Activated T-cell treated with anti-CD3 and anti-CD28 coated beads for 48 hours (primary cell): Measurements from ENCODE around the gene ANKRD13A.
"Not testable (repeated sequence)": the region's sequence is repeated elsewhere in the genome, so short reads cannot be mapped to it uniquely, and the experiment has no call there.

Experiments
- DNase-seq: peaks from one replicate; pipeline ENCODE4 v3.0.0-alpha.2; 2020; ENCODE audit warnings: low read depth

Gene ANKRD13A

DNA sequence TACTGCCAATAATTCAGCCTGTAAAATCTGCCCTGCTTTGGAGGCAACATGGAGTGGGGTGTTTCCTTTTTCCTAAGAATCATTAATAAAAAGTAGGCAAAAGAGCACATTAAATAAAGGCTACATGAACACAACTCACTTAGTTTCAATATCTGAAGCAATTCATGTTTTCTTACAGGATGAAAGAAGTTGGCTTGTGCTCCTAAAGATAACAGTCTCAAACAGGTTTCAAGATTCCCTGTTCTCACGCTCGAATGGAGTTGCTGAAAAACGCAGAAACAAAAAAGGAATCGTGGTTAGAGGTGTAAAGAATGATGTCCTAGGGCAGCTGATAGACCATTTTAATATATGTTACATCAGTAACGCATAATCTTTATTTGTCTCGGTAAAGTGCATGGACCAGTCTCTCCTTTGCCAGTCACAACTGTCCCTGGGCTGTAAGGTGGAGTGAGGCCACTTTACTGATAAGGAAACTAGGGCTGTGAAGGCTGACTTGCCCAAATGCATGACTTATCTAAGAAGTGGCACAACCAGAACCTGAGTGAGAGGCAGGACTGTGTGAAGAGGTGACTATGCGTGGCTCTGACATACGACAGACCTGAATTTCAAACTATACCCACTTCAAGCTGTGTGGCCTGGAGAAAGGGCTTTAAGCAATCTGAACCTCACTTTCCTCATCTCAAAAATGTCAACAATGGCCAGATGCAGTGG lies 15.6 kb upstream of the ANKRD13A start:
- DNase-seq: no peak

DNA sequence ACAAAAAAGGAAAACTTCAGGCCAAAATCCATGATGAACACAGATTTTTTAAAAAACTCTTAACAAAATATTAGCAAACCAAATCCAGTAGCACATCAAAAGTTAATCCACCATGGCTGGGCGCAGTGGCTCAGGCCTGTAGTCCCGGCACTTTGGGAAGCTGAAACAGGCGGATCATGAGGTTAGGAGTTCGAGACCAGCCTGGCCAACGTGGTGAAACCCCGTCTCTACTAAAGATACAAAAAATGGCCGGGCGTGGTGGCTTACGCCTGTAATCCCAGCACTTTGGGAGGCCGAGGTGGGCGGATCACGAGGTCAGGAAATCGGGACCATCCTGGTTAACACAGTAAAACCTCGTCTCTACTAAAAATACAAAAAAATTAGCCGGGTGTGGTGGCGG lies 13.0 kb upstream of the ANKRD13A start:
- not testable (repeated sequence) for DNase-seq

- DNase-seq: no peak
These were observed 11.6 kb upstream of the ANKRD13A start for GRCh38 chr12:109987615-109988014.

- no peak for DNase-seq
These were observed 11.0 kb upstream of the ANKRD13A start for GRCh38 chr12:109988274-109988673.

GRCh38 chr12:109988903-109989302 lies 10.3 kb upstream of the ANKRD13A start:
- DNase-seq: no peak

- no peak for DNase-seq
These were observed 9.8 kb upstream of the ANKRD13A start for GRCh38 chr12:109989380-109989779.

- no peak for DNase-seq
These were observed 7.6 kb upstream of the ANKRD13A start for GRCh38 chr12:109991586-109991985.

- DNase-seq: no peak
These were observed 6.1 kb upstream of the ANKRD13A start for GRCh38 chr12:109993091-109993490.

- DNase-seq: no peak
These were observed 4.6 kb upstream of the ANKRD13A start for GRCh38 chr12:109994401-109995175.

- DNase-seq: no peak
These were observed 3.9 kb upstream of the ANKRD13A start for GRCh38 chr12:109995361-109995685.

- DNase-seq: peak; percentile 95
These were observed 3.3 kb upstream of the ANKRD13A start, which contains the start of gene GIT2 for GRCh38 chr12:109995686-109996482. Gene GIT2, minus strand, starts transcription at chr12:109996368. Its CDS starts 144 bp downstream, at chr12:109996224.

GRCh38 chr12:109996483-109996853 lies 2.8 kb upstream of the ANKRD13A start:
- no peak for DNase-seq

GRCh38 chr12:109997393-109997792 lies 1.8 kb upstream of the ANKRD13A start:
- no peak for DNase-seq

DNA sequence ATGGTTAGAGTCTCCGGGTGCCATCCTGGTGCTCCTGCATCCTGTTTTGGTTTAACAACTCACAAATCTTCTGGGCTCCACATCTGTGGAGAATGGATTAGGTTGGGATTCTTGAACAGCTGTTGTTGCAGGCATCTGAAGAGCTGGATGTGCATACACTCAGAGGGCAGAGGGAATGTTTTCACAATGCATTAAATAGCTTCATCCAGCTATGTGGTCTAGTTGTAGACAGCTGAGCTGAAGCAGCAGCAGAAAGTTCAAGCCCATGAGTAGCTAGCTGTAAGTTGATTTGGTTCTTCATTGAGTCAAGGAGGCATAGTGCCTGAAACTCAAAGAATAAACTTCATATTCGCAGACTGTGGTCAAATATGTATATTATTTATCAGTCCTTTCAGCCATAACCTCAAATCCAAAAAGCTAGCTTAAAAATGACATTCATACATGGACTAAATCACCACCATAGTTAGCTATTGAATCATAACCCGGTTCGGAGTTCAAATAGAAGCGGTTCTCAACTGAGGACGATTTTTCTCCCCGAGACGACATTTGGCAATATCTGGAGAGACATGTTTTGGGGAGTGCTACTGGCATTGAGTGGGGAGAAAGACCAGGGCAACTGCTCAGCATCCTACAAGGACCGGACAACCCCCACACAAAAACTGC lies 858 bp upstream of the ANKRD13A start:
- no peak for DNase-seq

DNA sequence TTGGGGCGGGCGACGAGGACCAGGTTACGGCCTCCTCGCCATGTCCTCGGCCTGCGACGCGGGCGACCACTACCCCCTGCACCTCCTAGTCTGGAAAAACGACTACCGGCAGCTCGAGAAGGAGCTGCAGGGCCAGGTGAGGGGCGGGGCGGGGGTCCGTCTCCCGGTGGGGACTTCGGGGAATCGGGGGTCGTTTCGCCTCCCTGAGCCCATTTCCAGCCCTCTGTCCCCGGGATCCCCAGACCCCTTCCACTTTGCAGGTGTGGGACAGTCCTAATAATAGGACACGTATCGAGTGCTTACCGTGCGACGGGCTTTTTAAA lies 380 bp downstream of the ANKRD13A start:
- no peak for DNase-seq

GRCh38 chr12:109999983-110000505 lies 814 bp downstream of the ANKRD13A start:
- no peak for DNase-seq

DNA sequence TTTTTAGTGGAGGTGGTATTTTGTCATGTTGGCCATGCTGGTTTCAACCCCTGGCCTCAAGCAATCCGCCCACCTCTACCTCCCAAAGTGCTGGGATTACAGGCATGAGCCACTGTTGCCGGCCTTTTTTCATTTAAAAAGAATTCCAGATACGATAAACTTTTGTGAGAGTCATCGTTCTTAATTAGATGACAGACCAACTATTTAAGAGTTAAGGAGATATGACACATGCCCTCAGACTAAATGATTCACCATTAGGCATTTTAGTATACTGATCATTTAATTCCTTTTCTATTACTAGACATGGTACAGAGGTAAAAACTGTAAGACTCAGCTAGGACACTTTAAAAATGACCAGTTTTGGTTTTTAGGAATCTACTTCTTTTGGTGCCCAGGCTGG lies 2.4 kb downstream of the ANKRD13A start:
- no peak for DNase-seq

DNA sequence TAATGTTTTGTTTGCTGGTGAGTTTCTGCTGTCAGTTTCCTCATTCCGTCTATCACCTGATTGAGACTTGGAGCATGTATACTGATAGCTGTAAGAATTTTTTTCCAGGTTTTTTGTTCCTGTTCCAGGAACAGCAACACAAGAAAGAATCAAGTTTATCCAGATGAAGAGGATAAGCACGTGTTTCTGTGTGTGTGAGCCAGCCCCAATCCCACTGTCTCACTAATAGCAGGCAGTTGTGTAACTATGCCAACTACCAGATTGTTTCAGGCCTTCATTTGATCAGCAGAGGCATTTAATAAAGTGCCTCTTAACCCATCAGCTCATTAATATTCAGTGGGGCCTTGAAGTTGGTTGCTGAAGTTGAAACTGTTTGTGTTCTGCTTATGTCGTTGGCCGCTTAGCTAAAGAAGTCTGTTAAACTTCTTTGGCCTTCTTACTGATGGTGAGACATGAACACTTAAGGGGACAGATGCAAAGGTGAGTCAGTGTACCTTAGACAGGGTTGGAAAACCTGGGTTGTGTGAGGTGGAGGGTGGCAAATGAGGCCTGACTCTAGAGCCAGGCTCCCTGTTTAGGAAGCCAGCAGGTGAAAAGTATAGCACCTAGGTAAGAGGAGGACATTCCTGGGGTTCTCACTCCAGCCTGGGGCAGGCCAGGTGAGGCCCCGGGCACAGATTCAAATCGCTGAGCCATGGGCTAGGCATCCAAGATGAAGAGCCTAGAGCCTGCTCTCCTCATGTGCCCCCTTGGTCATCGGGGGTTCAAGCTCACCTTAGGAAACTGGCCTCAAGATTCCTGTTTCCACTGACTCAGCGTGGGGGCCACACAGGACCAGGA lies 3.7 kb downstream of the ANKRD13A start:
- no peak for DNase-seq

- no peak for DNase-seq
These were observed 5.4 kb downstream of the ANKRD13A start for GRCh38 chr12:110004598-110004997.

- DNase-seq: no peak
These were observed 6.2 kb downstream of the ANKRD13A start for GRCh38 chr12:110005319-110005973.

DNA sequence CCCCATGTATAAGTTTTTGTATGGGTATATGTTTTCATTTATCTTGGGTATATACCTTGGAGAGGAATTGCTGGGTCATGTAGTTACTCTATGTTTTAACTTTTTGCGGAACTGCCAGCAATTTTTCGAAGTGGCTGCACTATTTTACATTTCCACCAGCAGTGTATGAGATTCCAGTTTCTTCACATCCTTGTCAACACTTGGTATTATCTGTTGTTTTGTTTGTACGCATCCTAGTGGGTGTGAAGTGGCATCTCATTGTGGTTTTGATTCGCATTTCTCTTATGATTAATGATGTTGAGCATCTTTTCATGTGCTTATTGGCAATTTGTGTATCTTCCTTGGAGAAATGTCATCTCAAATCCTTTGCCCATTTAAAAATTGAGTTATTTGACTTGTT lies 6.9 kb downstream of the ANKRD13A start:
- DNase-seq: no peak
